ENCODE measurements around the gene GDF15. TPM values are rescaled to one million over a fixed set of nuclear protein-coding genes. Genes with fewer than 3 reads are reported as not detected.
"Not testable (repeated sequence)": the region's sequence is repeated elsewhere in the genome, so short reads cannot be mapped to it uniquely, and the experiment has no call there.

Gene GDF15
- polyA plus RNA-seq, 1 donor, result 0.41 TPM

DNA sequence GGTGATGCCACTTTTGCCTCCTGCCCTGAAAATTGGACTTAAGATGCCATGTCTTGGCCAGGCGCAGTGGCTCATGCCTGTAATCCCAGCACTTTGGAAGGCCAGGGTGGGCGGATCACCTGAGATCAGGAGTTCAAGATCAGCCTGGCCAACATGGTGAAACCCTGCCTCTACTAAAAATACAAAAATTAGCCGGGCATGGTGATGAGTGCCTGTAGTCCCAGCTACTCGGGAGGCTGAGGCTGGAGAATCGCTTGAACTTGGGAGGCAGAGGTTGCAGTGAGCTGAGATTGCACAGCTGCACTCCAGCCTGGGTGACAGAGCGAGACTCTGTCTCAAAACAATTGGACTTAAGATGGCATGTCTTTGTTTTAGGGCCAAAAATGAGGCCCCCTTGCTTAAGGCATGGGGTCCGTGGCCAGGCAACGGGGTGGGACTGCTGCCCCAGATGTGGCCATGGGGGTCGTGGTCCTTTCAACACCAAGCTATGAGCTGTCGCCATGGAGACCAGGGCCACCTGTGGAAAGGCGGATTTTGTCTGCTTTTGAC is 21.6 kb upstream of the GDF15 start:
- not testable (repeated sequence) for DNase-seq

GRCh38 chr19:18364826-18365528 is 21.0 kb upstream of the GDF15 start:
- peak; percentile 69 for DNase-seq

GRCh38 chr19:18366021-18366435 is 19.9 kb upstream of the GDF15 start:
- DNase-seq, result no peak

GRCh38 chr19:18368504-18369222 is 17.3 kb upstream of the GDF15 start:
- no peak for DNase-seq

- no peak for DNase-seq
Measured at GRCh38 chr19:18373407-18373891, 12.5 kb upstream of the GDF15 start.

- DNase-seq, result peak; percentile 85
Measured at GRCh38 chr19:18373892-18374629, 11.9 kb upstream of the GDF15 start.

DNA sequence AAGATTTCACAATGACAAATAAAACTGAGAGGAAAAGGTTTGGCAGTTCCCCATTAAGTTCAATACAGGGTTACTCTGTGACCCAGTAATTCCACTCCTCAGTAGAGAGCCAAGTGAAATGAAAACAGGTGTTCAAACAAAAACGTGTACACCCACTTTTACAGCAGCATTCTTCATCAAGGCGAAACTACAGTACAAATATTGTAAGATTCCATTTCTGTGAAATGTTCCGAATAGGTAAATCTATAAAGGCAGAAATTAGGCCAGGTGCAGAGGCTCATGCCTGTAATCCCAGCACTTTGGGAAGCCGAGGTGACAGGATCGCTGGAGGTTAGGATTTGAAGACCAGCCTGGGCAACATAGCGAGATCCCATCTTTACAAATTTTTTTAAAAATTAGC is 8.9 kb upstream of the GDF15 start:
- DNase-seq, result no peak

- DNase-seq, result peak; percentile 88
Measured at GRCh38 chr19:18379803-18380747, 5.9 kb upstream of the GDF15 start.

DNA sequence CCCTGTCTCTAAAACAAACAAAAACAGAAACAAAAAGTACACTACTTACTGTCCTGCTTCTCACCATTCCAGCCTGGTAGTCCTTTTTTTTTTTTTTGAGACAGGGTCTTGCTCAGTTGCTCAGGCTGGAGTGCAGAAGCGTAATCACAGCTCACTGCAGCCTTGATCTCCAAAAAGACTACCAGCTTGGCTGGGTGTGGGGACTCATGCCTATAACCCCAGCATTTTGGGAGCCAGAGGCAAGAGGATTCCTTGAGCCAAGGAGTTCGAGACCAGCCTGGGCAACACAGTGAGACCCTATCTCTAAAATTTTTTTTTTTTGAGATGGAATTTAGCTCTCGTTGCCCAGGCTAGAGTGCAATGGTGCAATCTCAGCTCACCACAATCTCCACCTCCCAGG is 5.1 kb upstream of the GDF15 start:
- DNase-seq, result no peak

DNA sequence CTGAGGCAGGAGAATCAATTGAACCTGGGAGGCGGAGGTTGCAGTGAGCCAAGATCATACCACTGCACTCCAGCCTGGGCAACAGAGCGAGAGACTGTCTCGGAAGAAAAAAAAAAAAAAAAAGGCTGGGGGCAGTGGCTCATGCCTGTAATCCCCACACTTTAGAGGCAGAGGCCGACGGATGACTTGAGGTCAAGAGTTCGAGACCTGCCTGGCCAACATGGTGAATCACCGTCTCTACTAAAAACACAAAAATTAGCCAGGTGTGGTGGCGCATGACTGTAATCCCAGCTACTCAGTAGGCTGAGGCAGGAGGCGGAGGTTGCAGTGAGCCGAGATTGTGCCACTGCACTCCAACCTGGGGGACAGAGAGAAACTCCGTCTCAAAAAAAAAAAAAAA is 2.3 kb upstream of the GDF15 start:
- not testable (repeated sequence) for DNase-seq

DNA sequence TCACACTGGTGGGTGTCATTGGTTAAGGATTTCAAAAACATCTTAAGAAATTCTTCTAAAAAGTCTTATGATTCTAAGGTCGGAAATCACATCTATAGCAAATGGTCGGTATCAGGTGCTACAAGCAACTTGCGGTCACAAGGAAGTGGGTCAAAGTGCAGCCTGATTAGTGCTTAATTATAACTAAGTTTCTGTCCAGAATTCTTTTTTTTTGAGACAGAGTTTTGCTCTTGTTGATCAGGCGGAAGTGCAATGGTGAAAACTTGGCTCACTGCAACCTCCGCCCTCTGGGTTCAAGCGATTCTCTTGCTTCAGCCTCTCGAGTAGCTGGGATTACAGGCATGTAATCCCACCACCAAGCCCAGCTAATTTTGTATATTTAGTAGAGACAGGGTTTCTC is 1.2 kb upstream of the GDF15 start:
- DNase-seq, result no peak

- DNase-seq, result no peak
Measured at GRCh38 chr19:18385359-18385674, 641 bp upstream of the GDF15 start.

GRCh38 chr19:18386543-18387271 is 749 bp downstream of the GDF15 start:
- DNase-seq, result no peak

GRCh38 chr19:18388100-18388959 is 2.4 kb downstream of the GDF15 start:
- peak; percentile 90 for DNase-seq

DNA sequence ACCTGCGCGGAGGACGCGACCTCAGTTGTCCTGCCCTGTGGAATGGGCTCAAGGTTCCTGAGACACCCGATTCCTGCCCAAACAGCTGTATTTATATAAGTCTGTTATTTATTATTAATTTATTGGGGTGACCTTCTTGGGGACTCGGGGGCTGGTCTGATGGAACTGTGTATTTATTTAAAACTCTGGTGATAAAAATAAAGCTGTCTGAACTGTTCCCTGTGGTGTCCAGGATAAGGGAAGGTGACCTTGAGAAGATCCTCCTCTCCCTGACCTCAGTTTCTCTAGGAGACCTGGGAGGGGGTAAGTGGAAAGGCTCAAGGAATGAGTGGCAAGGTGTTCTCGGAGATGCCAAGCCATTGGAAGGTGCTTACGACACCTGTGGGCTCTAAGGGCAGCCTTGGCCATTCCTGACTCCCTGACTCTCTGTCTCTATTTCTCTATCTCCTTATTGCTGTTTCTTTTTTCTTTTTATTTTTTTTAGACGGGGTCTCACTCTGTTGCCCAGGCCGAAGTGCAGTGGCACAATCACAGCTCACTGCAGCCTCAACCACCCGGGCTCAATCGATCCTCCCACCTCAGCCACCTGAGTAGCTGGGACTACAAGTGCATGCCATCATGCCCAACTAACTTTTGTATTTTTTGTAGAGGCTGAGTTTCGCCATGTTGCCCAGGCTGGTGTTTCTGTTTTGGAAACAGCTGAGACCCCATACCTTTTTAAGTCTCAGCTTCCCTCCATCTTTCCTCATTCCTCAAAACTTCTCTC is 3.2 kb downstream of the GDF15 start:
- no peak for DNase-seq

GRCh38 chr19:18389726-18390064 is 3.7 kb downstream of the GDF15 start:
- no peak for DNase-seq

DNA sequence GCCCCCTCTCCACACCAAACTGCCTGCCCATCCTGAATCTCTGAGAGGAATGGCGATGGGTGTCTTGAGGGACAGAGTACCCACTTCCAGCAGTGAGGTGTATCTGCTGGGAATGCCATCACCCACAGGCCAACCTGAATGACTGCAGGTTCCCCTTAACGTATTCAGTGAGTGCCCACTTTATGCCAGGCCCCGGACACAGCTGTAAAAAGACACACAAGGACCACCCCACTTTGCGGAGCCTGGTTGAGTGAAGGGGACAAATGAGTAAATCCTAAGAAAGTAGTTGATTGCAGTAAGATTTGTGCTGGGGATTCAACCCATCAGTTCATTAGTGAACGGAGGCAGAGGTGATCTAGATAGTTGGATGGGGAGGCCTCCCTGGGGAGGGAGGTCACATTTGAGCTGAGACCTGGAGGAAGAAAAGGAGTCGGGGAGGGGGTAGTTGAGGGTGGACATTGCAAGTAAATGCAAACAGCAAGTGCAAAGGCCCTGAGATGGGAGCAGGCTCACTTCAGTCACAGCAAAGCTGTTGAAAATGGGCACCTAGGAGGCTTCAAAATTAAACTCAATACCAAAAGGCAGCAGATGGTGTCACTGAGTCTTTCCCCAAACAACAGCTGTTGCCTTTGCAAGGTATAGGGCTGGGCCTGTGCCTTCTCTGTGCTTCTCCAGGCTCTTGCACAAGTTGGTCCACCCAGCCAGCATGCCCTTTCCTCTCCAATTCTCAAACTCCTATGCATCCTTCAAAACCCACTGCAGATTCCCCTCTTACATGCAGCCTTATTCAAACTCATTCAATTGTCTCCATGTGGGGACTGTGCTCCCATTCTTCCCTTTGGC is 4.3 kb downstream of the GDF15 start:
- DNase-seq, result no peak

GRCh38 chr19:18391509-18392075 is 5.6 kb downstream of the GDF15 start:
- DNase-seq, result no peak
